HEK293 (cell line): ENCODE results near the gene RFNG.
A peak's percentile ranks its signal among the peaks of the same experiment; 100 is the strongest.

Experiments
- CTCF ChIA-PET: fragments of 350-600 bp; formaldehyde crosslinking; extraction: SDS; loops from one replicate; lab custom pipeline; 2021; ENCODE audit warnings: antibody characterized with exemption; lab: Yijun Ruan, JAX
- POLR2A ChIA-PET: fragments of 300-600 bp; formaldehyde crosslinking; extraction: SDS; loops from one replicate; lab custom pipeline; 2020; ENCODE audit warnings: antibody characterized with exemption, inconsistent platforms; lab: Yijun Ruan, JAX
- H3K27ac ChIP-seq: fragments of 200-500 bp; sonication (Bioruptor generic); 2 replicates; pipeline ENCODE4 v1.5.1; 2014; ENCODE audit warnings: low read depth, low read length, control low read depth, inconsistent platforms; ENCODE audit errors: extremely low read depth
- H3K36me3 ChIP-seq, 2 experiments: fragments of 200-500 bp in 1 of 2; sonication (Bioruptor generic) in 1 of 2; 1 replicate in 1 of 2; 2 replicates in 1 of 2; pipeline ENCODE4 v1.5.1; 2014 to 2017; ENCODE audit warnings: inconsistent platforms in 2 of 2, low read length in 2 of 2; ENCODE audit not compliant: control insufficient read depth in 2 of 2, insufficient read depth in 1 of 2
- H3K4me1 ChIP-seq: fragments of 200-500 bp; sonication (Bioruptor generic); 2 replicates; pipeline ENCODE4 v1.5.1; 2014; ENCODE audit warnings: mild to moderate bottlenecking, low read length, inconsistent platforms; ENCODE audit not compliant: control insufficient read depth, insufficient read depth
- H3K4me3 ChIP-seq: 2 replicates; pipeline ENCODE4 v1.5.1; 2011; ENCODE audit warnings: low read depth, mild to moderate bottlenecking, control low read depth, low read length, moderate library complexity
- H3K9me3 ChIP-seq: fragments of 200-500 bp; sonication (Bioruptor generic); 2 replicates; pipeline ENCODE4 v1.5.1; 2014; ENCODE audit warnings: low read depth, low read length, inconsistent platforms; ENCODE audit not compliant: control insufficient read depth, insufficient read depth
- BCL11B ChIP-seq: fragments of 450-650 bp; formaldehyde crosslinking; IDR thresholded peaks from 2 replicates; pipeline ENCODE4 v1.5.1; 2016; ENCODE audit warnings: low read depth, missing biosample characterization, missing genetic modification characterization
- FEZF1 ChIP-seq: fragments of 450-650 bp; formaldehyde crosslinking; IDR thresholded peaks from 2 replicates; pipeline ENCODE4 v1.5.1; 2016; ENCODE audit warnings: missing biosample characterization, missing genetic modification characterization
- HOXD13 ChIP-seq: sonication (generic); formaldehyde crosslinking; IDR thresholded peaks from 2 replicates; pipeline ENCODE4 v1.8.0; 2022; ENCODE audit warnings: missing genetic modification reagents, borderline replicate concordance
- KLF16 ChIP-seq: fragments of 450-650 bp; formaldehyde crosslinking; IDR thresholded peaks from 2 replicates; pipeline ENCODE4 v1.5.1; 2017; ENCODE audit warnings: missing biosample characterization, missing genetic modification characterization
- PRDM10 ChIP-seq: fragments of 450-650 bp; formaldehyde crosslinking; IDR thresholded peaks from 2 replicates; pipeline ENCODE4 v1.5.1; 2016; ENCODE audit warnings: missing biosample characterization, missing genetic modification characterization
- REPIN1 ChIP-seq: fragments of 450-650 bp; formaldehyde crosslinking; IDR thresholded peaks from 2 replicates; pipeline ENCODE4 v1.5.1; 2017; ENCODE audit warnings: missing biosample characterization, missing genetic modification characterization, low read depth
- ZBTB17 ChIP-seq: fragments of 450-650 bp; formaldehyde crosslinking; IDR thresholded peaks from 2 replicates; pipeline ENCODE4 v1.5.1; 2016; ENCODE audit warnings: missing biosample characterization, missing genetic modification characterization
- ZEB2 ChIP-seq: fragments of 450-650 bp; formaldehyde crosslinking; IDR thresholded peaks from 2 replicates; pipeline ENCODE4 v1.5.1; 2016; ENCODE audit warnings: missing biosample characterization, missing genetic modification characterization
- ZFP69B ChIP-seq: fragments of 450-650 bp; formaldehyde crosslinking; IDR thresholded peaks from 2 replicates; pipeline ENCODE4 v1.5.1; 2016; ENCODE audit warnings: missing biosample characterization, missing genetic modification characterization
- ZNF202 ChIP-seq: fragments of 450-650 bp; formaldehyde crosslinking; IDR thresholded peaks from 2 replicates; pipeline ENCODE4 v1.5.1; 2016; ENCODE audit warnings: missing biosample characterization, missing genetic modification characterization, borderline replicate concordance
- ZNF366 ChIP-seq: fragments of 450-650 bp; formaldehyde crosslinking; conservative IDR thresholded peaks from 2 replicates; pipeline ENCODE4 v1.5.1; 2016; ENCODE audit warnings: missing biosample characterization, missing genetic modification characterization
- ZNF394 ChIP-seq: fragments of 450-650 bp; formaldehyde crosslinking; IDR thresholded peaks from 2 replicates; pipeline ENCODE4 v1.5.1; 2016; ENCODE audit warnings: missing biosample characterization, missing genetic modification characterization, mild to moderate bottlenecking, moderate library complexity, borderline replicate concordance
- ZNF600 ChIP-seq: fragments of 450-650 bp; formaldehyde crosslinking; IDR thresholded peaks from 2 replicates; pipeline ENCODE4 v1.5.1; 2016; ENCODE audit warnings: missing biosample characterization, missing genetic modification characterization
- ZNF768 ChIP-seq: fragments of 450-650 bp; formaldehyde crosslinking; IDR thresholded peaks from 2 replicates; pipeline ENCODE4 v1.5.1; 2018; ENCODE audit warnings: missing biosample characterization, mild to moderate bottlenecking, missing genetic modification characterization
- TF ChIP-seq, protein P1 (sequence below): fragments of 450-650 bp; IDR thresholded peaks from 2 replicates; pipeline ENCODE4 v1.5.1; 2018; ENCODE audit warnings: missing biosample characterization, missing genetic modification characterization

RFNG gene

DNA sequence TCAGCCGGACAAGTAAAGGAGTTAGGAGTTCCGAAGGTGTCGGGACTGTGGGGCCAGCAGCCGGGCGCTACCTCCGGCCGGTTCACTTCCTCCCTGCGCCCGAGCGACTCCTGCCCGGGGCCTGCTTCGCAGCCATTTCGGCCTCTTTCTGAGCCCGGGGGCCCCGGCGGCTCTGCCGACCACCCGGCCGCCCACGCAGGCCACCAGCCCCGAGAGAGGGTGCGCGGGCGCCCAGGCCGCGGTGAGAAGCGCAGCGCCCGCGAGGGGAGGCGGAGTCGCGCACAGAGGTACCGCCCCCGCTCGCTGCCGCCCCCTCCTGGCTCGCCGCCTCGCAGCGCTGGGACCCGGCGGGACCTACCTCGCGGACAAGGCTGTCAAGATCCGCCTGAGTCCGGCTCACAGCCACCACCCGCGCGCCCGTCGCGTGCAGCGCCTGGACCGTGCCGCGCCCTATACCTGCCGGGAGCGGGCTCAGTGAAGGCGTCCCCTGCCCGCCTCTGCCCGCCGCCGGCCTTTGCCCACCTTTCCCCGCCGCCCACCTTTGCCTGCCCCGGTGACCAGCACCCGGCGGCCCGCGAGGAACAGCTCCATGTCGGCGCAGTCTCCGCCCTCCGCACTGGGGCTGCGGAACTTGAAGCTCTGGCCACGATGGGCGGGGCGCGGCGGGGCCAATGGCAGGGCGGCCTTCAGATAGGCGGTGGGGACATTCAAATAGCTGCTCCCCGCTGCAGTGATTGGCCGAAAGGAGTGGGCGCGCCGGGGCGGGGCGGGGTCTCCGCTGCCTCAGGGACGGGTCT lies 14.3 kb downstream of the RFNG start, which contains the start of gene DCXR (continued):
- TF ChIP-seq KLF16 (tag by site-specific recombination) (peak; percentile 84), REPIN1 (tag by site-specific recombination) (peak; percentile 96; the same call in 1 of the 2 replicates), FEZF1 (tag by site-specific recombination) (no peak)
- TF ChIP-seq, protein P1, sequence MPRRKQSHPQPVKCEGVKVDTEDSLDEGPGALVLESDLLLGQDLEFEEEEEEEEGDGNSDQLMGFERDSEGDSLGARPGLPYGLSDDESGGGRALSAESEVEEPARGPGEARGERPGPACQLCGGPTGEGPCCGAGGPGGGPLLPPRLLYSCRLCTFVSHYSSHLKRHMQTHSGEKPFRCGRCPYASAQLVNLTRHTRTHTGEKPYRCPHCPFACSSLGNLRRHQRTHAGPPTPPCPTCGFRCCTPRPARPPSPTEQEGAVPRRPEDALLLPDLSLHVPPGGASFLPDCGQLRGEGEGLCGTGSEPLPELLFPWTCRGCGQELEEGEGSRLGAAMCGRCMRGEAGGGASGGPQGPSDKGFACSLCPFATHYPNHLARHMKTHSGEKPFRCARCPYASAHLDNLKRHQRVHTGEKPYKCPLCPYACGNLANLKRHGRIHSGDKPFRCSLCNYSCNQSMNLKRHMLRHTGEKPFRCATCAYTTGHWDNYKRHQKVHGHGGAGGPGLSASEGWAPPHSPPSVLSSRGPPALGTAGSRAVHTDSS, result no peak

DNA sequence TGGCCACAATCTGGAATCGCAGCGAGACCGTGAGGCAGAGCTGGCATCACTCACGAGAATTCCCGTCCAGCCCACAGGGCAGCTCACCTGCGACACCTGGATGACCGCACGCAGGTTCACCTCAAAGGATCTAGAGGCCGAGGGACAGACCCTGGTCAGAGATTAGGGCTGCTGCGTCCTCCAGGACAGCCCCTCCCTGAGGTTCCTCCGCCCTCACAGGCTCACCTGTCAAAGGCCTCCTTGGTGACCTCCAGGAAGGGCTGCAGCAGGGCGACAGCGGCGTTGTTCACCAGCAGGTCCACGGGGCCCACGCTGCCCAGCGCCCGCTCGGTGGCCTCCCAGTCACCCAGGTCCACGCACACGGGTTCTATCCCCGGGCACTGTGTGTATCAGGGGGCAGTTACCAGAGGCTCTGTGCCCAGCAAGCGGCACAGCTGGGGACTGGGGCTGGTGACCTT lies 14.9 kb downstream of the RFNG start:
- ChIA-PET CTCF (interaction anchor here (0.6 to 7.2 kb wide), 4 partner anchors 8 to 120 kb away, joined by 3 to 42 read pairs (median 3); partner anchors contain the start of genes CENPX and LRRC45), POLR2A (interaction anchor here (1.2 to 2.7 kb wide), 3 partner anchors 19 to 333 kb away, joined by 5 to 96 read pairs (median 5); partner anchors contain the start of genes GPS1, MRPL12 and RFNG)
- Histone ChIP-seq H3K9me3 (no peaks in the 10 kb centered on the region), H3K4me3 (peak overlapping the region; percentile 64), H3K36me3 (peaks cover 0 to 35% of the 10 kb centered on the region in 2 experiments; a peak in 1 of 3 replicates), H3K27ac (peak overlapping the region; percentile 83), H3K4me1 (peaks cover 10% of the 10 kb centered on the region)
- TF ChIP-seq ZFP69B (tag by site-specific recombination) (peak; percentile 10; the same call in 1 of the 2 replicates), ZEB2 (tag by site-specific recombination) (peak; percentile 48; the same call in 1 of the 2 replicates), BCL11B (peak; percentile 34; the same call in 1 of the 2 replicates), ZBTB17 (no peak), ZNF768 (tag by site-specific recombination) (no peak)

- POLR2A ChIA-PET, result interaction anchor here (1.0 to 1.7 kb wide), 4 partner anchors 13 to 333 kb away, joined by 3 to 5 read pairs (median 4); partner anchors contain the start of genes CENPX and MRPL12
- peaks cover 0 to 35% of the 10 kb centered on the region in 2 experiments; a peak in 1 of 3 replicates for H3K36me3 ChIP-seq
- CTCF ChIA-PET, result interaction anchor here (0.6 to 7.2 kb wide), 7 partner anchors 8 to 360 kb away, joined by 3 to 42 read pairs (median 3); partner anchors contain the start of genes CENPX and LRRC45
- H3K27ac ChIP-seq, result peak overlapping the region; percentile 83; the same call in 1 of the 2 replicates
- peak overlapping the region; percentile 64; the same call in 1 of the 2 replicates for H3K4me3 ChIP-seq
- H3K9me3 ChIP-seq, result no peaks in the 10 kb centered on the region
- TF ChIP-seq ZNF202, result no peak
- TF ChIP-seq BCL11B, result 0 out of 2 replicates have a peak, but pooled peaks have one; percentile 8
- peaks cover 10% of the 10 kb centered on the region for H3K4me1 ChIP-seq
Observed at GRCh38 chr17:82035956-82036633, 15.5 kb downstream of the RFNG start.

- ChIA-PET CTCF (interaction anchor here (0.6 to 7.2 kb wide), 9 partner anchors 8 to 360 kb away, joined by 3 to 42 read pairs (median 3); partner anchors contain the start of genes CENPX and LRRC45), POLR2A (interaction anchor here (1.0 to 1.8 kb wide), 7 partner anchors 13 to 76 kb away, joined by 3 to 7 read pairs (median 4); partner anchors contain the start of gene CENPX)
- TF ChIP-seq ZNF366 (no peak), ZNF394 (tag by site-specific recombination) (peak; percentile 48; the same call in 1 of the 2 replicates), PRDM10 (peak; percentile 95), ZBTB17 (peak; percentile 19; the same call in 1 of the 2 replicates), HOXD13 (CRISPR knock-in tag) (no peak), ZNF600 (tag by site-specific recombination) (0 out of 2 replicates have a peak, but pooled peaks have one; percentile 13)
- H3K27ac ChIP-seq, result no peak overlapping the region
- no peaks in the 10 kb centered on the region for H3K9me3 ChIP-seq
- H3K4me3 ChIP-seq, result no peak overlapping the region
- H3K36me3 ChIP-seq, result peaks cover 0 to 35% of the 10 kb centered on the region in 2 experiments; a peak in 1 of 3 replicates
- peaks cover 10% of the 10 kb centered on the region for H3K4me1 ChIP-seq
Observed at GRCh38 chr17:82035488-82035887, 16.1 kb downstream of the RFNG start.
